Lung (tissue), 12 donors: ENCODE data around the gene TSR3. TPM values are rescaled to one million over a fixed set of nuclear protein-coding genes. Genes with fewer than 3 reads are reported as not detected.

Experiments used
- ATAC-seq: fragments of 200-7000 bp; cut with Tn5 transposase; one replicate; pipeline ENCODE4 v1.9.1; 2020; ENCODE audit warnings: moderate number of reproducible peaks; ENCODE audit not compliant: insufficient read depth, low FRiP score
- DNase-seq, 3 donors: peaks; one replicate each; pipeline ENCODE4 v3.0.0-alpha.2; 2013 to 2017
- H3K27ac ChIP-seq, 2 donors: one replicate each; pipeline ENCODE4 v1.5.1; 2013; ENCODE audit warnings: mild to moderate bottlenecking in 2 of 2, moderate library complexity in 2 of 2, control low read depth in 1 of 2, inconsistent platforms in 1 of 2, low read depth in 1 of 2, low read length in 1 of 2
- H3K27me3 ChIP-seq, 3 donors: one replicate each; pipeline ENCODE4 v1.5.1; 2013; ENCODE audit warnings: low read length in 2 of 3; ENCODE audit not compliant: control insufficient read depth in 3 of 3, insufficient read depth in 3 of 3
- H3K36me3 ChIP-seq, 4 donors: one replicate each; pipeline ENCODE4 v1.5.1; 2013; ENCODE audit warnings: low read length in 4 of 4, mild to moderate bottlenecking in 1 of 4, moderate library complexity in 1 of 4; ENCODE audit not compliant: control insufficient read depth in 4 of 4, insufficient read depth in 4 of 4
- H3K4me1 ChIP-seq, 5 donors: one replicate each; pipeline ENCODE4 v1.5.1; 2013; ENCODE audit warnings: low read length in 5 of 5, mild to moderate bottlenecking in 2 of 5, moderate library complexity in 1 of 5; ENCODE audit not compliant: control insufficient read depth in 5 of 5, insufficient read depth in 5 of 5
- H3K4me3 ChIP-seq: one replicate; pipeline ENCODE4 v1.5.1; 2013; ENCODE audit warnings: mild to moderate bottlenecking, control low read depth, moderate library complexity
- H3K9ac ChIP-seq, 2 donors: one replicate each; pipeline ENCODE4 v1.5.1; 2013; ENCODE audit warnings: low read length in 2 of 2, control low read depth in 1 of 2; ENCODE audit not compliant: insufficient read depth in 1 of 2
- H3K9me3 ChIP-seq, 4 donors: one replicate each; pipeline ENCODE4 v1.5.1; 2013; ENCODE audit warnings: low read length in 3 of 4, mild to moderate bottlenecking in 1 of 4, moderate library complexity in 1 of 4; ENCODE audit not compliant: control insufficient read depth in 4 of 4, insufficient read depth in 3 of 4
- WGBS, 2 donors: extraction: QIAGEN DNeasy Blood & Tissue Kit; methylation state at CpG; one replicate each; pipeline ENCODE4 v1.1.7; 2013; 5-methylcytosine and 5-hydroxymethylcytosine counted together
- polyA plus RNA-seq, 2 donors: library from polyadenylated mRNA; stranded (reverse); fragments of 200-250 nt; gene quantifications; one replicate each; pipeline ENCODE4 v1.2.1, GENCODE V29; 2013
- total RNA-seq, 2 donors: library from RNA; depleted of rRNA in 1 of 2; stranded (reverse); fragments of >200 nt in 1 of 2; gene quantifications; one replicate each; pipeline ENCODE4 v1.2.1, GENCODE V29; 2014 to 2021
- TF ChIP-seq, protein P1 (sequence below): IDR thresholded peaks from 2 replicates; pipeline ENCODE4 v1.5.1; 2012; ENCODE audit warnings: mild to moderate bottlenecking; ENCODE audit errors: control extremely low read depth, extremely low read depth
- donor health status: control.
- donor health status: control.
- donor health status: Bipolar disorder and iron deficiency.
- donor health status: healthy.
- donor health status: DM: yes; HTN: yes; CAD: no.

TSR3 gene
- total and polyA plus RNA-seq, 4 donors: 32.5 to 66.4 (median 56.6) TPM

DNA sequence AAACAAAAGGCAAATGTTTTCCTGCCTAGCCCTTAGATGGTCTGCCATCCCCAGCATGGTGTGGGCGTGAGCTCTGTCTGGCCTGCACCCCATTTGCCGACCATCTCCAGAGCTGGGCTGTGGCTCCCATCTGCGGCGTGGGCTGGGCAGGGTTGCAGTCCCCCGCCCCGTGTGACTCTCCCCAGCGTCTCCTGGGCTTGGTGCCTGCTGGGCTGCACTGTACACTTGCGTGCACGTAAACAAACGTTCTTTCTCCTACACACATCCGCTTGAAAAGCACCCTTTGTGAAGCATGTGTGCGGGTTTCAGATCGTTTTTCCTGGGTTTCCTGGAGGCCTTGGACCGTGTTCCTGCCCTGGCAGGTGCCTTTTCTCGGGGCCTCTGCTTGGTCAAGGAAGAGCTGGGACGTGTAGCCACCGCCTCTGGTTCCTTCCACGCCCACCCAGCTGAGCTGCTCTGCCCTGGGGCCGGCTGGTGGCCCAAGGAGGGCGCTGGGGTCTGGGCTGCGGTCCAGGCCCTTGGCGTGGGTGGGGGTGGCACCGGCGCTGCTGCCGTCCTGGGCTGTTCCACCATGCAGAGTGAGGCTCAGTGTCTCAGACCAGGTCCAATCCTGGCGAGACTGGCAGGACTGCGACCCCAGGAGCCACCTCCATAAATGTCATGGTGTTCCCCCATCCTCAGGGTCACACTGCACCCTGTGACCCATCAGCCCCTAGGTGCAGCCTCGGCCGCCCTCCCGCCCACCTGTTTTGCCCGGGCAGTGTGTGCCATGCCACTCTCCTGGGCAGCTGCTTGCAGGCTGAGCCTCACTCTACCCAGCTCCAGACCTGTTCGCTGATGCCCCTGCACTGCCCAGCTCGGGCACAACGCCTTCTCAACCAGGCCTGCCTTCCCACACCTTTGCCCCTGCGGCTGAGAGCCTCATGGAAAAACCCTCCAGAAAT lies 28.1 kb downstream of the TSR3 start:
- Histone ChIP-seq H3K4me1 (no peaks in the 10 kb centered on the region), H3K9ac (no peak overlapping the region), H3K27ac (no peak overlapping the region), H3K9me3 (peaks cover 0 to 4% (median 0%) of the 10 kb centered on the region in 4 donors), H3K36me3 (peaks cover 21 to 64% (median 29%) of the 10 kb centered on the region in 4 donors), H3K27me3 (no peaks in the 10 kb centered on the region), H3K4me3 (no peak overlapping the region)
- 83 to 88% methylated on average over 33 to 35 of the region's 35 CpGs for WGBS, 2 donors
- DNase-seq: no peak
- no peak for ATAC-seq
- TF ChIP-seq, protein P1, sequence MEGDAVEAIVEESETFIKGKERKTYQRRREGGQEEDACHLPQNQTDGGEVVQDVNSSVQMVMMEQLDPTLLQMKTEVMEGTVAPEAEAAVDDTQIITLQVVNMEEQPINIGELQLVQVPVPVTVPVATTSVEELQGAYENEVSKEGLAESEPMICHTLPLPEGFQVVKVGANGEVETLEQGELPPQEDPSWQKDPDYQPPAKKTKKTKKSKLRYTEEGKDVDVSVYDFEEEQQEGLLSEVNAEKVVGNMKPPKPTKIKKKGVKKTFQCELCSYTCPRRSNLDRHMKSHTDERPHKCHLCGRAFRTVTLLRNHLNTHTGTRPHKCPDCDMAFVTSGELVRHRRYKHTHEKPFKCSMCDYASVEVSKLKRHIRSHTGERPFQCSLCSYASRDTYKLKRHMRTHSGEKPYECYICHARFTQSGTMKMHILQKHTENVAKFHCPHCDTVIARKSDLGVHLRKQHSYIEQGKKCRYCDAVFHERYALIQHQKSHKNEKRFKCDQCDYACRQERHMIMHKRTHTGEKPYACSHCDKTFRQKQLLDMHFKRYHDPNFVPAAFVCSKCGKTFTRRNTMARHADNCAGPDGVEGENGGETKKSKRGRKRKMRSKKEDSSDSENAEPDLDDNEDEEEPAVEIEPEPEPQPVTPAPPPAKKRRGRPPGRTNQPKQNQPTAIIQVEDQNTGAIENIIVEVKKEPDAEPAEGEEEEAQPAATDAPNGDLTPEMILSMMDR: no peak

DNA sequence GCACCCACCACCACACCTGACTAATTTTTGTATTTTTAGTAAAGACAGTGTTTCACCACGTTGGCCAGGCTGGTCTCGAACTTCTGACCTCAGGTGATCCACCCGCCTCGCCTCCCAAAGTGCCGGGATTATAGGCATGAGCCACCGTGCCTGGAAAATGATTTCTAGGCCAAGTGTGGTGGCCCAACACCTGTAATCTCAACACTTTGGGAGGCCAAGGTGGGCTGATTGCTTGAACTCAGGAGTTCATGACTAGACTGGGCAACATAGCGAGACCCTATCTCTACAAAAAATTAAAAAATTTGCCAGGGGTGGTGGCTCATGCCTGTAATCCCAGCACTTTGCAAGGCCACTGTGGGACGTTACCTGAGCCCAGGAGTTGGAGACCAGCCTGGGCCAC lies 29.3 kb downstream of the TSR3 start:
- 97 to 98% methylated on average over 8 of the region's 8 CpGs for WGBS, 2 donors
- no peak for ATAC-seq

DNA sequence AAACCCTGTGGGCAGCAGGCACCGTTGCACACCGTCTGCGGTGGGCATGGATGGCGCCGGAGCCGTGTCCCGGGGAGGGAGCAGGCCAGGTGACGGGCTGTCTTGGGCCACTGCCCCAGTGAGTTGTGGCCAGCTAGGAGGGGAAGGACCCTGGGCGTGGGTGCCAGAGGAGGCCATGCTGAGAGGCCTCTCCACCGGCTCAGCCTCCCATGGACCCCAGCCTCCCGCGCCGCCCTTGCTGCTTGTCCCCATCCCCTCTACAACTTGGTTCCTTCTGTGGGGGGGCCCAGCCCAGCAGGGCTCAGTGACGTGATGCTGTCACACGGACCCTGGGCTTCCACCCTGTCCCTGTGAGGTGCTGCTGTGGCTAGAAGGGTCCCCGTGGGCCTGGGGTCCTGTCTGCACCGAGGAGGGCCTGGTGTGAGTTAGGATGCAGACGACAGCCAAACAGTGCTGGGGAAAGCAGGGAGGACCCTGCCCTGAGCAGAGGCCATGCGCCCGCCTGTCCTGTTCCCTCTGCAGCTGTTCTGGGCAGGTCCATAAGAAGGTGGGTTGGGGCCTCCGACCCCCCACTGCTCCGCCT lies 30.9 kb downstream of the TSR3 start:
- ATAC-seq (no peak), DNase-seq (no peak)
- Histone ChIP-seq H3K27ac (no peak overlapping the region), H3K9ac (no peak overlapping the region), H3K27me3 (no peaks in the 10 kb centered on the region), H3K36me3 (peaks cover 31 to 80% (median 50%) of the 10 kb centered on the region in 4 donors), H3K4me1 (no peaks in the 10 kb centered on the region), H3K9me3 (peaks cover 0 to 4% (median 0%) of the 10 kb centered on the region in 4 donors), H3K4me3 (no peak overlapping the region)
- TF ChIP-seq, protein P1: no peak
- 84 to 90% methylated on average over 19 to 22 of the region's 22 CpGs for WGBS, 2 donors

More for the DNA sequence above, 29.3 kb downstream of the TSR3 start:
- Histone ChIP-seq H3K27ac (no peak overlapping the region), H3K4me1 (no peaks in the 10 kb centered on the region), H3K9ac (no peak overlapping the region), H3K4me3 (no peak overlapping the region), H3K9me3 (peaks cover 0 to 4% (median 0%) of the 10 kb centered on the region in 4 donors), H3K27me3 (no peaks in the 10 kb centered on the region), H3K36me3 (peaks cover 25 to 74% (median 38%) of the 10 kb centered on the region in 4 donors)
- DNase-seq: no peak
- TF ChIP-seq, protein P1: no peak
